Left colon (tissue), 2 donors: ENCODE results near the gene MAP3K8. TPM values are rescaled to one million over a fixed set of nuclear protein-coding genes. Genes with fewer than 3 reads are reported as not detected.

Experiments used
- ATAC-seq: fragments of 200-7000 bp; cut with Tn5 transposase; one replicate; pipeline ENCODE4 v1.9.1; 2020; ENCODE audit warnings: mild to moderate bottlenecking, moderate library complexity
- DNase-seq, 2 donors: peaks; one replicate each; pipeline ENCODE4 v3.0.0-alpha.2; 2020
- intact Hi-C, 2 donors: fragments of 100-400 bp; cut with DNase I in 1 of 2; cut with micrococcal nuclease in 1 of 2; formaldehyde crosslinking; loops; one replicate each; pipeline versions ENCODE4 v1.11.2 to v1.14.0; 2022; cut with DNase I, micrococcal nuclease
- total RNA-seq, 2 donors: library from RNA; stranded (reverse); fragmentation: NEBNext Ultra II Directional; extraction: Animal tissue kit (Norgen Biotek cat#: 25700); gene quantifications; one replicate each; pipeline ENCODE4 v1.2.1, GENCODE V29; 2021
- donor health status: DM: no; HTN: no; CAD: no.
- donor health status: DM: yes; HTN: yes; CAD: no.

The MAP3K8 gene
- total RNA-seq, 2 donors from 2014 or later, result 11.6 to 14.0 TPM

DNA sequence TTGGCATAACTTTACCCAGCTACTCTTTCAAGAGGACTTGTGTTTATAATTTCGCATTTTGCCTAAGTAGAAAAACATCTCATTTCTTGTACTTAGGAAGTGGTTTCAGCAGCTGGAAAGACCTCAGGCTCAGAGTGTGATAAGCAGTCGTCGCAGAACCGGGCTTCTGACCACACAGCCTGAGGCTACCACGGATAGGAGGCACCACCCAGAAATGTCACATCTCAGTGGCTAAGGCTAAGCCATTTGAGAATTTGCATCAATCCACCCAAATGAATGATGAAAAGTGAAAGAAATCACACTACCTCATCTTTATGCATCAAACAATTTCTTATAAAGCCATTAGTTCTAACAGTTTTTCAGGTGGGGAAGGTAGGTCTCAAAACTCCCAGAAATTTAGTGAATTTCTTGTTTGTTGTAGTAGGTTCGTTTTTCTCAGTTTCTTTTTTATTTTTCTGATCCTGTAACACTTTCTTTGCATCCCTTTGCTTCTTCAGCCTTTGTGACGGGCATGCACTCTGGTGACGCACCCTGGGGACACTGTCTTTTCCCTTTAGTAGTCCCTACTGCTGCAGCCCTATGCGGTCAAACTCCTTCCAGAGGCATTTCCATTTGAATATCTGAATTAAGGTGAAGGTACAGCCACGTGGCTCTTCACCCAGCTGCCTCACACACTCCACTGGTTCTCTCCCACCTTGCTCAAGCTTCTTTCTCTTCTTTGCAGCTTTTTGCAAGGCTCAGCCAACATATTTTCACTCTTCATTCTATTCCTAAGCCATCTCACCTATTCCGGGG is 68.5 kb downstream of the MAP3K8 start:
- intact Hi-C loops, result no loop called here
- ATAC-seq, result no peak
- peak in 1 of 2 donors; percentile 40 for DNase-seq

GRCh38 chr10:30503700-30504266 is 69.8 kb downstream of the MAP3K8 start:
- intact Hi-C loops, result no loop called here
- no peak for ATAC-seq
- no peak for DNase-seq

- intact Hi-C loops, result no loop called here
- DNase-seq (no peak), ATAC-seq (no peak)
Measured at GRCh38 chr10:30505543-30506298, 71.7 kb downstream of the MAP3K8 start.

DNA sequence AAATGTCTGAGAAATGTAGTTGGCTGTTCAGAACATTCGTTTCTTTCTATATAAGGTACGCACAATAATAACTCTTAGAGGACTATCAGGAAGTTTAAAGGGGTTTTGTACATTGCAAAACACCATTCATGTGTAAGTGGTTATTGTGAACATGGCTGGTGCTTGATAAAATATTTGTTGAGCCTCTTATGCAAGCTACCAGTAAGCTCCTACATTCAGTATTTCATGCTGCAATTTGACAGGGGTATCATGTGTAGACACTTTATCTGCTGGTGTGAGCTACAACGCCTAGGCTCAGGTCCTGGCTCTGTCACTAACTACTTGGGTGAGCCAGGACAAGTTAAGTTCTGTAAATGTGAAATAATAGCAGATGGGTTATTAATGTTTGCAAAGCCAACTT is 75.5 kb downstream of the MAP3K8 start:
- ATAC-seq (no peak), DNase-seq (no peak)
- intact Hi-C loops, result no loop called here

DNA sequence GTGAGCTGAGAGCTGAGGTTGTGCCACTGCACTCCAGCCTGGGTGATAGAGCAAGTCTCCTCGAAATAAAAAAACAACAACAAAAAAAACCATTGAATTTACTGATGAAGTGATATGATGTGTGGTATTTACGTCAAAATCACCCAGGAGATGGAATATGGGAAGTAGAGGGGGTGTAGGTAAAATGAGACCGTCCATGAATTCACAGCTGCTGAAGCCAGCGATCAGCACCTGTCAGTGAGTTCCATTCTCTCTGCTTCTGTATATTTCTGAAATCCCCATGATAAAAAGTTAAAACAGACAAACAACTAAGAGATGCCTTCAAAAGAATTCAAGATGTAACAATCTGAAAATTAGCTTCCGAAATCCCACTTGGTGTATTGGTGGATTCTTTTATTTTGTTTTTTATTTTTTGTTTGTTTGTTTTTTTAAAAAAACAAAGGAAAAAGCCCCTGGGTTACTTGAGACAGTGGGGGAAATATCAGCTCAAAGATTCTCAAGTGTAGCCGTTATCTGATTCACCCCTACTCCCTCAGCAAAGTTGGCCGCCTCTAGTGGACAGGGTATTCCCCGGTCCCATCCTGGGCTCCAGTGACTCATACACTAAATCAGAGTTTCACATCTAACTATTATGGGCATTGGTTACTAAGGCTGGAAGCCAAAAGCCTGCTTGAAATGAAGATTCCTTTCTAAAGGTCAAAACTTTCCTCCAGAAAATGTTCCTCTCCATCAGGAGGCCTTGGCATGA is 76.4 kb downstream of the MAP3K8 start:
- ATAC-seq, result no peak
- peak in 1 of 2 donors; percentile 40 for DNase-seq
- intact Hi-C loops, result no loop called here

GRCh38 chr10:30510932-30511700 is 77.1 kb downstream of the MAP3K8 start:
- DNase-seq, result no peak
- ATAC-seq, result no peak
- intact Hi-C loops, result no loop called here

Other genes starting within 250 kb of the MAP3K8 start
- 10 to 100 TPM; 22.7 to 28.5 TPM for gene MTPAP, start 84.9 kb upstream of the MAP3K8 start, total RNA-seq
- gene LYZL2, start 195.6 kb downstream of the MAP3K8 start, total RNA-seq, result not detected